H1 (cell line): ENCODE measurements around the gene DKK3. TPM values are rescaled to one million over a fixed set of nuclear protein-coding genes. Genes with fewer than 3 reads are reported as not detected.

Source experiments
- CTCF ChIA-PET: fragments of 300-600 bp; sonication (Branson Sonifier 250); formaldehyde crosslinking; loops from one replicate; lab custom pipeline; 2021; ENCODE audit not compliant: partially characterized antibody; lab: Charles Lee
- POLR2A ChIA-PET: fragments of 300-600 bp; sonication (Branson Sonifier 250); formaldehyde crosslinking; loops from one replicate; lab custom pipeline; 2021; ENCODE audit warnings: inconsistent platforms; ENCODE audit not compliant: partially characterized antibody; lab: Charles Lee
- DNase-seq, 2 experiments: peaks; one replicate each; pipeline versions ENCODE4 v3.0.0 to v3.0.0-alpha.2; 2010 to 2022; ENCODE audit warnings: low spot score in 2 of 2, low read depth in 1 of 2, mixed read lengths in 1 of 2
- FAIRE-seq: peaks from 2 replicates; lab custom pipeline; 2011; peaks lifted over from hg19 to GRCh38; lab: Jason Lieb, UNC
- H2AFZ ChIP-seq: 2 replicates; pipeline ENCODE4 v1.8.1; 2012; ENCODE audit warnings: low read length, inconsistent platforms
- H2AK5ac ChIP-seq: 2 replicates; pipeline ENCODE4 v1.6.1; 2013; ENCODE audit warnings: low read depth, low read length
- H2BK120ac ChIP-seq: replicated peaks from 2 replicates; pipeline ENCODE3; 2013; ENCODE audit warnings: low read depth, low read length, inconsistent platforms
- H2BK12ac ChIP-seq: 2 replicates; pipeline ENCODE4 v1.6.1; 2013; ENCODE audit warnings: low read depth, low read length
- H2BK15ac ChIP-seq: 2 replicates; pipeline ENCODE4 v1.6.1; 2013; ENCODE audit warnings: low read length
- H2BK20ac ChIP-seq: 2 replicates; pipeline ENCODE4 v1.6.1; 2013; ENCODE audit warnings: low read length
- H2BK5ac ChIP-seq: 2 replicates; pipeline ENCODE4 v1.6.1; 2013; ENCODE audit warnings: low read depth, low read length
- H3K14ac ChIP-seq: 2 replicates; pipeline ENCODE4 v1.6.1; 2013; ENCODE audit warnings: inconsistent platforms; ENCODE audit not compliant: insufficient read length
- H3K18ac ChIP-seq: 2 replicates; pipeline ENCODE4 v1.6.1; 2013; ENCODE audit warnings: low read length; ENCODE audit errors: extremely low read depth
- H3K23ac ChIP-seq: 2 replicates; pipeline ENCODE4 v1.6.1; 2013; ENCODE audit warnings: inconsistent platforms; ENCODE audit not compliant: insufficient read length
- H3K23me2 ChIP-seq: 2 replicates; pipeline ENCODE4 v1.6.1; 2013; ENCODE audit warnings: low read depth, low read length
- H3K27ac ChIP-seq: 2 replicates; pipeline ENCODE4 v1.6.1; 2011; ENCODE audit warnings: low read depth, low read length, inconsistent platforms
- H3K27me3 ChIP-seq, 4 experiments: replicated peaks in 1 of 4; 1 replicate in 1 of 4; 2 replicates in 3 of 4; pipeline versions ENCODE4 v1.6.1 to v1.8.1; 2011 to 2013; ENCODE audit warnings: low read length in 3 of 4, mild to moderate bottlenecking in 3 of 4, inconsistent platforms in 2 of 4, mixed read lengths in 2 of 4, moderate library complexity in 1 of 4; ENCODE audit not compliant: control insufficient read depth in 3 of 4, insufficient read depth in 3 of 4; ENCODE audit errors: extremely low read depth in 1 of 4
- H3K36me3 ChIP-seq, 4 experiments: 2 replicates each; pipeline versions ENCODE4 v1.6.1 to v1.8.1; 2011 to 2013; ENCODE audit warnings: mild to moderate bottlenecking in 4 of 4, low read length in 3 of 4, moderate library complexity in 2 of 4, control low read depth in 1 of 4, inconsistent platforms in 1 of 4; ENCODE audit not compliant: insufficient read depth in 4 of 4, control insufficient read depth in 2 of 4
- H3K4ac ChIP-seq: replicated peaks from 2 replicates; pipeline ENCODE3; 2013; ENCODE audit warnings: low read length, low read depth, mixed read lengths, inconsistent platforms; ENCODE audit not compliant: insufficient read length
- H3K4me1 ChIP-seq, 4 experiments: replicated peaks in 1 of 4; 1 replicate in 1 of 4; 2 replicates in 3 of 4; pipeline versions ENCODE4 v1.6.1 to v1.8.1; 2011 to 2013; ENCODE audit warnings: low read length in 3 of 4, inconsistent platforms in 2 of 4, mixed read lengths in 1 of 4; ENCODE audit not compliant: insufficient read depth in 4 of 4, control insufficient read depth in 3 of 4
- H3K4me2 ChIP-seq, 2 experiments: 2 replicates each; pipeline versions ENCODE4 v1.6.1 to v1.8.1; 2011 to 2013; ENCODE audit warnings: low read depth in 2 of 2, low read length in 2 of 2, control low read depth in 1 of 2, inconsistent platforms in 1 of 2, mild to moderate bottlenecking in 1 of 2; ENCODE audit not compliant: insufficient read depth in 1 of 2
- H3K4me3 ChIP-seq, 4 experiments: fragments of 200-600, 300-600 bp in 1 of 4; sonication (generic), shearing (Covaris generic), sonication (Bioruptor Twin) in 1 of 4; 2 replicates each; pipeline versions ENCODE4 v1.5.1 to v1.8.1; 2011 to 2016; ENCODE audit warnings: low read length in 4 of 4, low read depth in 3 of 4, control low read depth in 2 of 4, inconsistent platforms in 2 of 4, mild to moderate bottlenecking in 2 of 4, mixed read lengths in 1 of 4, moderate library complexity in 1 of 4; ENCODE audit not compliant: insufficient read depth in 2 of 4; ENCODE audit errors: extremely low read depth in 1 of 4
- H3K56ac ChIP-seq: replicated peaks from 2 replicates; pipeline ENCODE3; 2013; ENCODE audit warnings: low read depth, mild to moderate bottlenecking, mixed read lengths, low read length, inconsistent platforms; ENCODE audit not compliant: insufficient read length
- H3K79me1 ChIP-seq: 2 replicates; pipeline ENCODE4 v1.6.1; 2013; ENCODE audit warnings: low read depth, low read length, control low read depth
- H3K79me2 ChIP-seq, 2 experiments: 2 replicates each; pipeline versions ENCODE4 v1.6.1 to v1.8.1; 2012 to 2013; ENCODE audit warnings: low read length in 2 of 2, mild to moderate bottlenecking in 2 of 2, inconsistent platforms in 1 of 2; ENCODE audit not compliant: insufficient read depth in 2 of 2, control insufficient read depth in 1 of 2
- H3K9ac ChIP-seq, 4 experiments: replicated peaks in 1 of 4; 1 replicate in 1 of 4; 2 replicates in 3 of 4; pipeline versions ENCODE4 v1.6.1 to v1.8.1; 2011 to 2013; ENCODE audit warnings: low read depth in 3 of 4, low read length in 3 of 4, control low read depth in 2 of 4, mild to moderate bottlenecking in 2 of 4, moderate library complexity in 2 of 4, inconsistent platforms in 1 of 4; ENCODE audit errors: extremely low read depth in 1 of 4
- H3K9me3 ChIP-seq, 2 experiments: 2 replicates each; pipeline versions ENCODE4 v1.6.1 to v1.8.1; 2012 to 2013; ENCODE audit warnings: mild to moderate bottlenecking in 2 of 2, moderate library complexity in 2 of 2, control low read depth in 1 of 2, inconsistent platforms in 1 of 2, low read depth in 1 of 2, low read length in 1 of 2, mixed read lengths in 1 of 2; ENCODE audit not compliant: insufficient read depth in 2 of 2
- H4K20me1 ChIP-seq, 2 experiments: replicated peaks in 1 of 2; 2 replicates each; pipeline versions ENCODE3 to v1.8.1; 2011 to 2013; ENCODE audit warnings: inconsistent platforms in 2 of 2, low read length in 2 of 2, mild to moderate bottlenecking in 1 of 2; ENCODE audit not compliant: insufficient read depth in 2 of 2, control insufficient read depth in 1 of 2
- H4K5ac ChIP-seq: 2 replicates; pipeline ENCODE4 v1.6.1; 2013; ENCODE audit warnings: low read length, low read depth, mixed read lengths, inconsistent platforms; ENCODE audit not compliant: insufficient read length
- H4K8ac ChIP-seq: 2 replicates; pipeline ENCODE4 v1.8.0; 2013; ENCODE audit warnings: mild to moderate bottlenecking, moderate library complexity, low read length, inconsistent platforms; ENCODE audit not compliant: insufficient read depth; ENCODE audit errors: extremely low read depth
- H4K91ac ChIP-seq: replicated peaks from 2 replicates; pipeline ENCODE3; 2013; ENCODE audit warnings: low read length, mixed read lengths, inconsistent platforms; ENCODE audit not compliant: insufficient read length
- ATF3 ChIP-seq: IDR thresholded peaks from 2 replicates; pipeline ENCODE4 v1.6.1; 2011; ENCODE audit warnings: low read depth, mild to moderate bottlenecking, low read length; ENCODE audit not compliant: insufficient read depth
- BRCA1 ChIP-seq: IDR thresholded peaks from 2 replicates; pipeline ENCODE4 v1.6.1; 2012; ENCODE audit warnings: low read depth, low read length, improper control_type of control experiment
- CTBP2 ChIP-seq: IDR thresholded peaks from 2 replicates; pipeline ENCODE4 v1.7.0; 2011; ENCODE audit warnings: borderline replicate concordance, mild to moderate bottlenecking, moderate library complexity, mixed read lengths, low read length; ENCODE audit not compliant: insufficient read depth, insufficient read length
- GABPA ChIP-seq: IDR thresholded peaks from 2 replicates; pipeline ENCODE4 v1.6.1; 2011; ENCODE audit warnings: mild to moderate bottlenecking, low read length, moderate library complexity, borderline replicate concordance; ENCODE audit not compliant: insufficient read depth
- GTF2F1 ChIP-seq: IDR thresholded peaks from 2 replicates; pipeline ENCODE4 v1.6.1; 2012; ENCODE audit warnings: low read depth, low read length, improper control_type of control experiment, borderline replicate concordance
- POU5F1 ChIP-seq: IDR thresholded peaks from 2 replicates; pipeline ENCODE4 v1.6.1; 2011; ENCODE audit warnings: low read depth, mild to moderate bottlenecking, low read length, moderate library complexity
- RXRA ChIP-seq: IDR thresholded peaks from 2 replicates; pipeline ENCODE4 v1.6.1; 2011; ENCODE audit warnings: low read depth, mild to moderate bottlenecking, low read length, moderate library complexity; ENCODE audit not compliant: insufficient read depth
- SIN3A ChIP-seq, 2 experiments: IDR thresholded peaks in 1 of 2; conservative IDR thresholded peaks in 1 of 2; 2 replicates each; pipeline ENCODE4 v1.6.1; 2011 to 2012; ENCODE audit warnings: low read length in 2 of 2, improper control_type of control experiment in 1 of 2, low read depth in 1 of 2, mild to moderate bottlenecking in 1 of 2
- WGBS, 2 experiments: shearing (Covaris generic) in 1 of 2; methylation state at CpG; one replicate each; pipeline versions ENCODE4 v1.1.6 to v1.1.7; 2013 to 2015; ENCODE audit warnings: low lambda C conversion rate in 2 of 2, mixed read lengths in 2 of 2, inconsistent platforms in 1 of 2, low coverage in 1 of 2, missing lambda C conversion rate in 1 of 2; ENCODE audit not compliant: insufficient replicate concordance in 2 of 2, insufficient coverage in 1 of 2, insufficient read length in 1 of 2; ENCODE audit errors: extremely low coverage in 1 of 2, missing lambda C conversion rate in 1 of 2; 5-methylcytosine and 5-hydroxymethylcytosine counted together
- polyA plus RNA-seq, 7 experiments: library from polyadenylated mRNA; depleted of rRNA in 3 of 7; stranded (reverse) in 5 of 7; unstranded in 2 of 7; fragments of >200 nt in 5 of 7; fragments of 200-250 nt in 2 of 7; gene quantifications; 1 replicate in 5 of 7; 2 replicates in 1 of 7; 4 replicates in 1 of 7; pipeline versions ENCODE4 v1.2.1 to v1.2.3, GENCODE V29; 2011 to 2013; ENCODE audit warnings: missing spikeins in 2 of 7, mixed read lengths in 2 of 7
- total RNA-seq: library from RNA; stranded (reverse); fragmentation: NEBNext Ultra II Directional; extraction: Animal tissue kit (Norgen Biotek cat#: 25700); gene quantifications from 2 replicates; pipeline ENCODE4 v1.2.1, GENCODE V29; 2021

Gene DKK3
- total and polyA plus RNA-seq, 2 of the 8 experiments (the other 6 are each of a cell fraction or from before 2014, with no cell fraction given), result 30.0 to 40.1 TPM

- Histone ChIP-seq H2BK12ac (0 out of 2 replicates have a peak overlapping the region, but pooled peaks have one; percentile 9), H3K27me3 (no peaks in the 10 kb centered on the region), H2BK5ac (no peak overlapping the region), H3K27ac (no peak overlapping the region), H3K4me1 (peaks cover 0 to 3% (median 2%) of the 10 kb centered on the region in 4 experiments; a peak in 4 of 7 replicates), H3K18ac (peak overlapping the region; percentile 48), H3K14ac (no peak overlapping the region), H2BK20ac (no peak overlapping the region), H4K8ac (no peak overlapping the region), H2BK15ac (0 out of 2 replicates have a peak overlapping the region, but pooled peaks have one; percentile 29), H3K23ac (no peak overlapping the region), H2AK5ac (peak overlapping the region; percentile 24; the same call in 1 of the 2 replicates), H4K91ac (no peak overlapping the region), H3K56ac (no peak overlapping the region), H3K4ac (no peak overlapping the region), H3K4me3 (no peak overlapping the region), H3K79me1 (no peaks in the 10 kb centered on the region), H2BK120ac (no peak overlapping the region), H2AFZ (no peak overlapping the region), H3K9ac (no peak overlapping the region), H3K36me3 (no peaks in the 10 kb centered on the region), H3K9me3 (no peaks in the 10 kb centered on the region), H3K4me2 (peak overlapping the region in 1 of 2 experiments; percentile 8; a peak in 1 of 4 replicates), H3K79me2 (no peaks in the 10 kb centered on the region), H4K20me1 (no peaks in the 10 kb centered on the region), H4K5ac (no peak overlapping the region), H3K23me2 (no peaks in the 10 kb centered on the region)
- WGBS, 2 experiments, result 81% methylated on average over 10 of the region's 10 CpGs; no CpG with 5 or more reads in 1 of the 2 experiments
- DNase-seq (peak in 1 of 2 experiments; percentile 47), FAIRE-seq (no peak)
- CTCF ChIA-PET, result interaction anchor here (0.8 to 5.4 kb wide), 11 partner anchors 9 to 179 kb away, joined by 3 to 63 read pairs (median 3); partner anchors contain the start of gene DKK3
- POLR2A ChIA-PET, result interaction anchor here (1.0 to 1.4 kb wide), 2 partner anchors 16 to 23 kb away, joined by 3 to 5 read pairs; no protein-coding TSS in a partner anchor
- TF ChIP-seq SIN3A (conservative IDR thresholded peaks at IDR 0.05 in 1 of 2, IDR thresholded peaks at IDR 0.05 in 1 of 2; ENCODE audit: low read depth in 1 of 2, low read length in 2 of 2), result no peak
- TF ChIP-seq GTF2F1, result no peak
- no peak for TF ChIP-seq GABPA
- TF ChIP-seq CTBP2, result no peak
- no peak for TF ChIP-seq ATF3
- TF ChIP-seq RXRA, result no peak
- no peak for TF ChIP-seq POU5F1
- TF ChIP-seq BRCA1, result no peak
Measured at GRCh38 chr11:11977206-11977938, 31.1 kb downstream of the DKK3 start.
